Uterus (tissue), 2 donors: ENCODE results near the gene SLC25A12.
"Not testable (repeated sequence)": the region's sequence is repeated elsewhere in the genome, so short reads cannot be mapped to it uniquely, and the experiment has no call there.

Source experiments
- CTCF ChIP-seq, 4 experiments: fragments of 200-600 bp in 2 of 4; fragments of 450-650 bp in 2 of 4; sonication (generic) in 2 of 4; IDR thresholded peaks; one replicate each; pipeline ENCODE4 v1.5.1; 2016 to 2019; ENCODE audit warnings: antibody characterized with exemption in 4 of 4, mild to moderate bottlenecking in 2 of 4, moderate library complexity in 1 of 4
- POLR2A ChIP-seq, 2 donors: fragments of 450-650 bp; IDR thresholded peaks; one replicate each; pipeline ENCODE4 v1.6.1; 2016; ENCODE audit warnings: antibody characterized with exemption in 2 of 2, mild to moderate bottlenecking in 1 of 2, moderate library complexity in 1 of 2

- not testable (repeated sequence) for TF ChIP-seq CTCF, POLR2A (IDR thresholded peaks at IDR 0.05)
Measured at GRCh38 chr2:171761176-171761575, 132.9 kb downstream of the SLC25A12 start.
